IPS-NIHi11 (cell line): ENCODE measurements around the gene NCAM1.

Source experiments
- DNase-seq: peaks from one replicate; pipeline ENCODE4 v3.0.0; 2012; ENCODE audit warnings: mixed read lengths, low spot score

The NCAM1 gene

GRCh38 chr11:113131036-113131775 is 170.0 kb downstream of the NCAM1 start:
- DNase-seq: no peak

- DNase-seq: no peak
Measured at GRCh38 chr11:113133071-113133470, 171.9 kb downstream of the NCAM1 start.

GRCh38 chr11:113134626-113135025 is 173.4 kb downstream of the NCAM1 start:
- DNase-seq: no peak

- DNase-seq: no peak
Measured at GRCh38 chr11:113137713-113138529, 176.7 kb downstream of the NCAM1 start.

- DNase-seq: no peak
Measured at GRCh38 chr11:113138731-113139130, 177.5 kb downstream of the NCAM1 start.

- DNase-seq: no peak
Measured at GRCh38 chr11:113141010-113141409, 179.8 kb downstream of the NCAM1 start.

- DNase-seq: no peak
Measured at GRCh38 chr11:113142508-113142907, 181.3 kb downstream of the NCAM1 start.

GRCh38 chr11:113147249-113147648 is 186.0 kb downstream of the NCAM1 start:
- peak; percentile 51 for DNase-seq

GRCh38 chr11:113148076-113148475 is 186.9 kb downstream of the NCAM1 start:
- DNase-seq: no peak

GRCh38 chr11:113148652-113149051 is 187.4 kb downstream of the NCAM1 start:
- DNase-seq: no peak

GRCh38 chr11:113151521-113151920 is 190.3 kb downstream of the NCAM1 start:
- DNase-seq: no peak

- no peak for DNase-seq
Measured at GRCh38 chr11:113152500-113152899, 191.3 kb downstream of the NCAM1 start.

- no peak for DNase-seq
Measured at GRCh38 chr11:113153847-113154246, 192.6 kb downstream of the NCAM1 start.

GRCh38 chr11:113159988-113160807 is 199.0 kb downstream of the NCAM1 start:
- no peak for DNase-seq

GRCh38 chr11:113160808-113161124 is 199.5 kb downstream of the NCAM1 start:
- DNase-seq: no peak

GRCh38 chr11:113161711-113162591 is 200.7 kb downstream of the NCAM1 start:
- no peak for DNase-seq

- DNase-seq: no peak
Measured at GRCh38 chr11:113162592-113162962, 201.4 kb downstream of the NCAM1 start.

GRCh38 chr11:113163291-113164030 is 202.2 kb downstream of the NCAM1 start:
- DNase-seq: no peak

- no peak for DNase-seq
Measured at GRCh38 chr11:113166280-113166679, 205.1 kb downstream of the NCAM1 start.

- no peak for DNase-seq
Measured at GRCh38 chr11:113167599-113167998, 206.4 kb downstream of the NCAM1 start.
